Measurements from ENCODE around the gene TBX4. TPM values are rescaled to one million over a fixed set of nuclear protein-coding genes. Genes with fewer than 3 reads are reported as not detected.
A peak's percentile ranks its signal among the peaks of the same experiment; 100 is the strongest.

Gene TBX4
- total and polyA plus RNA-seq, 2 experiments from 2014 or later = not detected

GRCh38 chr17:61466246-61466645 is 14.0 kb downstream of the TBX4 start:
- Mint-ChIP-seq H3K4me1 (peaks cover 33% of the 10 kb centered on the region), H3K27ac (no peak overlapping the region), H3K4me3 (no peak overlapping the region), H3K9me3 (no peaks in the 10 kb centered on the region), H3K36me3 (ENCODE audit: low read depth) (no peaks in the 10 kb centered on the region; the same call in 2 of the 3 replicates), H3K27me3 (ENCODE audit: insufficient read depth, low read depth, poor library complexity) (peaks cover 81% of the 10 kb centered on the region)
- TF ChIP-seq JUNB (IDR thresholded peaks at IDR 0.05; ENCODE audit: unreplicated experiment) (no peak), EZH2 (IDR thresholded peaks at IDR 0.05; ENCODE audit: low read depth, unreplicated experiment) (peak; percentile 28)
- Histone ChIP-seq H3K79me2 (replicated peaks; ENCODE audit: insufficient read depth) (no peaks in the 10 kb centered on the region), H3K36me3 (ENCODE audit: insufficient read depth) (no peaks in the 10 kb centered on the region), H3K9me2 (ENCODE audit: insufficient read depth) (no peaks in the 10 kb centered on the region), H2AFZ (no peak overlapping the region), H3K4me1 (ENCODE audit: insufficient read depth) (peaks cover 31% of the 10 kb centered on the region), H3F3A (replicated peaks; ENCODE audit: low read depth) (0 out of 2 replicates have a peak, but pooled peaks cover 1% of the 10 kb centered on the region), H3K4me3 (no peak overlapping the region), H3K4me2 (no peak overlapping the region), H3K27me3 (ENCODE audit: insufficient read depth) (peaks cover 85% of the 10 kb centered on the region), H3K27ac (ENCODE audit: low read depth) (no peak overlapping the region), H4K20me1 (replicated peaks; ENCODE audit: insufficient read depth) (no peaks in the 10 kb centered on the region)
- DNase-seq (ENCODE audit: low spot score) (no peak), ATAC-seq (no peak)

- Histone ChIP-seq H3K36me3 (ENCODE audit: insufficient read depth) (no peaks in the 10 kb centered on the region), H3K27ac (ENCODE audit: low read depth) (no peak overlapping the region), H3K79me2 (replicated peaks; ENCODE audit: insufficient read depth) (no peaks in the 10 kb centered on the region), H3K9me2 (ENCODE audit: insufficient read depth) (no peaks in the 10 kb centered on the region), H3F3A (replicated peaks; ENCODE audit: low read depth) (no peaks in the 10 kb centered on the region), H3K4me3 (0 out of 2 replicates have a peak overlapping the region, but pooled peaks have one; percentile 25), H3K4me2 (peak overlapping the region; percentile 52), H3K27me3 (ENCODE audit: insufficient read depth) (peaks cover 71% of the 10 kb centered on the region), H2AFZ (peak overlapping the region; percentile 85), H3K4me1 (ENCODE audit: insufficient read depth) (peaks cover 19% of the 10 kb centered on the region), H4K20me1 (replicated peaks; ENCODE audit: insufficient read depth) (no peaks in the 10 kb centered on the region)
- ATAC-seq = peak; percentile 49
- Mint-ChIP-seq H3K4me3 (peak overlapping the region; percentile 51; the same call in 2 of the 3 replicates), H3K9me3 (no peaks in the 10 kb centered on the region), H3K27me3 (ENCODE audit: insufficient read depth, low read depth, poor library complexity) (peaks cover 67% of the 10 kb centered on the region), H3K36me3 (ENCODE audit: low read depth) (no peaks in the 10 kb centered on the region), H3K4me1 (peaks cover 26% of the 10 kb centered on the region), H3K27ac (no peak overlapping the region)
- TF ChIP-seq CTCF (conservative IDR thresholded peaks at IDR 0.05; ENCODE audit: low read depth in 2 of 2) = no peak
- DNase-seq (ENCODE audit: low spot score) = peak; percentile 79
These were observed 15.4 kb downstream of the TBX4 start for GRCh38 chr17:61467416-61468262.

DNA sequence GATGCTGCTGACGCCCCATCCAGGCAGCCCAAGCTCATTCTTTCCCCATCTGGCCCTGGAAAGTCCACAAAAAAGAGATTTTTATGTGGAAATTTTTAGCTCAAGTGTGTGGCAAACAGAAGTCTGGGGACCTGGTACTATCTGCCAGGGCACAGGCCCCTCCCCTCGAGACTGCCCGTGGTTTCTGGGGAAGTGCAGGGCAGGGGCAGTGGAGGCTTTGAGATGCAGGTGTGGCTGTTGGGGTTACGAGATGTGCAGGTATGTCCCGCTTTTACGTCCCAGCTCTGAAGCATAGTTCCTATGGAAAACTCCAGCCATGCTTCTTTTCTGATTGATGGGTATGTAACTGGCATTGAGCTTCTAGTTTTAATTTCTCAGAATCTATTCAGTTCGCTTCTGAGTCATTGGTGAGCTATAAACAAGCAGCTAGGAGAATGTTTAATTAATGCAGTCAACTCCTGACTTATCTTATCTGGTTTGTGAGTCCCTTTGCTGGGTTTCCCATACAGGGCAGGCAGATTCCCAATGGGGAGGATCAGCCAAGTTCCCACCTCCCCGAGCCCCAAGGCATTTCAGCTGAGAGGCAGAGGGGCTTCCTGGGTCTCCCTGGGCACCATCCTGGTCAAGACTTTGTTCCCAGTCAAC is 16.2 kb downstream of the TBX4 start:
- Mint-ChIP-seq H3K27ac (no peak overlapping the region), H3K4me1 (peaks cover 20% of the 10 kb centered on the region), H3K4me3 (no peak overlapping the region; the same call in 2 of the 3 replicates), H3K36me3 (ENCODE audit: low read depth) (no peaks in the 10 kb centered on the region), H3K27me3 (ENCODE audit: insufficient read depth, low read depth, poor library complexity) (peaks cover 59% of the 10 kb centered on the region), H3K9me3 (no peaks in the 10 kb centered on the region)
- TF ChIP-seq CTCF (conservative IDR thresholded peaks at IDR 0.05; ENCODE audit: low read depth in 2 of 2) (no peak), POLR2AphosphoS5 (IDR thresholded peaks at IDR 0.05; ENCODE audit: low read depth) (no peak), ETS1 (IDR thresholded peaks at IDR 0.05) (no peak), CREB1 (CRISPR knock-in tag; IDR thresholded peaks at IDR 0.05; ENCODE audit: low read depth) (no peak)
- H3K9me2 ChIP-seq (ENCODE audit: insufficient read depth) = no peaks in the 10 kb centered on the region
- no peaks in the 10 kb centered on the region for H4K20me1 ChIP-seq (replicated peaks; ENCODE audit: insufficient read depth)
- H3K79me2 ChIP-seq (replicated peaks; ENCODE audit: insufficient read depth) = no peaks in the 10 kb centered on the region
- DNase-seq (ENCODE audit: low spot score) (no peak), ATAC-seq (peak; percentile 4; the same call in 1 of the 3 replicates)
- H3K4me1 ChIP-seq (ENCODE audit: insufficient read depth) = peaks cover 12% of the 10 kb centered on the region
- no peaks in the 10 kb centered on the region for H3F3A ChIP-seq (replicated peaks; ENCODE audit: low read depth)
- peak overlapping the region; percentile 52; the same call in 1 of the 2 replicates for H3K4me2 ChIP-seq
- peaks cover 64% of the 10 kb centered on the region for H3K27me3 ChIP-seq (ENCODE audit: insufficient read depth)
- H3K27ac ChIP-seq (ENCODE audit: low read depth) = no peak overlapping the region
- H3K36me3 ChIP-seq (ENCODE audit: insufficient read depth) = no peaks in the 10 kb centered on the region
- H3K4me3 ChIP-seq = 0 out of 2 replicates have a peak overlapping the region, but pooled peaks have one; percentile 25
- H2AFZ ChIP-seq = peak overlapping the region; percentile 85

Measured in GM23338 (cell line).